OCI-LY1 (cell line): ENCODE data around the gene KCNK3.

Experiments used
- EZH2 ChIP-seq: fragments of 200-600 bp; sonication (generic), shearing (Covaris generic); IDR thresholded peaks from 2 replicates; pipeline ENCODE4 v1.8.0; 2017; ENCODE audit warnings: borderline replicate concordance, mixed run types, mild to moderate bottlenecking, antibody characterized with exemption, low read length, moderate library complexity, mixed read lengths
- TF ChIP-seq, protein P1 (sequence below): fragments of 200-600 bp; sonication (generic), shearing (Covaris generic); IDR thresholded peaks from 2 replicates; pipeline ENCODE4 v1.5.1; 2017; ENCODE audit warnings: mild to moderate bottlenecking, antibody characterized with exemption, low read length, moderate library complexity, mixed read lengths

DNA sequence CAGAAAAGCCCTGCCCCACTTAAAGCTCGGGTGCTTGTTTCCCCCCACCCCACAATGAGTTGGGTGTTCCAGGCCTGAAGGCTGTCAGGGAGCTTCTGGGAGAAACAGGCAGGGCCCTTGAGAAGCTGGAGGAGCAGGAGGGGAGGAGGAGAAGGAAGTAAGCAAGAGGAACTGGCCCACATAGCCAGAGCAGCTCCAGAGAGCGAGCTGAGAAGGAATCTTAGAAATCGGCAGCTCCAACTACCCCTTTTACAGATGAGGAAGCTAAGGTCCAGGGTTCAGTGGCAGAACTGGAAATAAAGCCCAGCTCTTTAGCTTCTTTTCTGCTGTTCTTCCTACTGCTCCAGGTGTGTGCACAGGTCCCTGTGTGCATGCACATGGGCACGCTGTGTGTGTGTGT lies 12.7 kb upstream of the KCNK3 start:
- TF ChIP-seq, protein P1, sequence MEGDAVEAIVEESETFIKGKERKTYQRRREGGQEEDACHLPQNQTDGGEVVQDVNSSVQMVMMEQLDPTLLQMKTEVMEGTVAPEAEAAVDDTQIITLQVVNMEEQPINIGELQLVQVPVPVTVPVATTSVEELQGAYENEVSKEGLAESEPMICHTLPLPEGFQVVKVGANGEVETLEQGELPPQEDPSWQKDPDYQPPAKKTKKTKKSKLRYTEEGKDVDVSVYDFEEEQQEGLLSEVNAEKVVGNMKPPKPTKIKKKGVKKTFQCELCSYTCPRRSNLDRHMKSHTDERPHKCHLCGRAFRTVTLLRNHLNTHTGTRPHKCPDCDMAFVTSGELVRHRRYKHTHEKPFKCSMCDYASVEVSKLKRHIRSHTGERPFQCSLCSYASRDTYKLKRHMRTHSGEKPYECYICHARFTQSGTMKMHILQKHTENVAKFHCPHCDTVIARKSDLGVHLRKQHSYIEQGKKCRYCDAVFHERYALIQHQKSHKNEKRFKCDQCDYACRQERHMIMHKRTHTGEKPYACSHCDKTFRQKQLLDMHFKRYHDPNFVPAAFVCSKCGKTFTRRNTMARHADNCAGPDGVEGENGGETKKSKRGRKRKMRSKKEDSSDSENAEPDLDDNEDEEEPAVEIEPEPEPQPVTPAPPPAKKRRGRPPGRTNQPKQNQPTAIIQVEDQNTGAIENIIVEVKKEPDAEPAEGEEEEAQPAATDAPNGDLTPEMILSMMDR: no peak
- no peak for TF ChIP-seq EZH2
